GM12878 (cell line): Measurements from ENCODE around the gene NSUN5. TPM values are rescaled to one million over a fixed set of nuclear protein-coding genes. Genes with fewer than 3 reads are reported as not detected.

Experiments
- ATF2 ChIP-seq: IDR thresholded peaks from 2 replicates; pipeline ENCODE4 v1.6.1; 2012; ENCODE audit warnings: low read length, inconsistent platforms
- CBFB ChIP-seq: IDR thresholded peaks from 2 replicates; pipeline ENCODE4 v1.6.1; 2016; ENCODE audit warnings: antibody characterized with exemption, low read depth
- CEBPB ChIP-seq, 2 experiments: fragments of 150-350 bp in 1 of 2; IDR thresholded peaks; 2 replicates each; pipeline ENCODE4 v1.6.1; 2012 to 2014; ENCODE audit warnings: low read depth in 2 of 2, low read length in 2 of 2, borderline replicate concordance in 1 of 2, inconsistent platforms in 1 of 2
- CHD1 ChIP-seq: IDR thresholded peaks from 2 replicates; pipeline ENCODE4 v1.6.1; 2012; ENCODE audit warnings: low read depth, low read length, improper control_type of control experiment
- CREB1 ChIP-seq: IDR thresholded peaks from 2 replicates; pipeline ENCODE4 v1.6.1; 2012; ENCODE audit warnings: low read depth, mild to moderate bottlenecking, inconsistent platforms
- EP300 ChIP-seq, 2 experiments: fragments of 150-350 bp in 1 of 2; IDR thresholded peaks; 2 replicates each; pipeline ENCODE4 v1.6.1; 2011 to 2012; ENCODE audit warnings: low read depth in 2 of 2, low read length in 2 of 2, borderline replicate concordance in 1 of 2, improper control_type of control experiment in 1 of 2, inconsistent platforms in 1 of 2; ENCODE audit not compliant: control insufficient read depth in 1 of 2
- GATAD2B ChIP-seq: fragments of 450-650 bp; conservative IDR thresholded peaks from 2 replicates; pipeline ENCODE4 v1.6.1; 2017; ENCODE audit warnings: low read depth, mild to moderate bottlenecking, moderate library complexity
- HDGF ChIP-seq: fragments of 450-650 bp; IDR thresholded peaks from 2 replicates; pipeline ENCODE4 v1.6.1; 2016; ENCODE audit warnings: antibody characterized with exemption
- IKZF1 ChIP-seq: fragments of 450-650 bp; conservative IDR thresholded peaks from 2 replicates; pipeline ENCODE4 v1.6.1; 2017; ENCODE audit warnings: antibody characterized with exemption, mild to moderate bottlenecking
- KDM1A ChIP-seq: fragments of 200-600 bp; sonication (generic); IDR thresholded peaks from 2 replicates; pipeline ENCODE4 v1.6.1; 2016; ENCODE audit warnings: borderline replicate concordance
- MLLT1 ChIP-seq: fragments of 450-650 bp; IDR thresholded peaks from 2 replicates; pipeline ENCODE4 v1.6.1; 2016; ENCODE audit warnings: mild to moderate bottlenecking
- PAX5 ChIP-seq: IDR thresholded peaks from 2 replicates; pipeline ENCODE4 v1.6.1; 2011; ENCODE audit warnings: low read depth, low read length, borderline replicate concordance
- RAD21 ChIP-seq: IDR thresholded peaks from 2 replicates; pipeline ENCODE4 v1.6.1; 2011; ENCODE audit warnings: mild to moderate bottlenecking, low read depth, low read length, moderate library complexity; ENCODE audit not compliant: insufficient read depth
- RFX5 ChIP-seq: IDR thresholded peaks from 2 replicates; pipeline ENCODE4 v1.6.1; 2011; ENCODE audit warnings: low read depth, low read length, improper control_type of control experiment
- SIN3A ChIP-seq: IDR thresholded peaks from 2 replicates; pipeline ENCODE4 v1.6.1; 2012; ENCODE audit warnings: low read depth, low read length, improper control_type of control experiment
- SMC3 ChIP-seq: IDR thresholded peaks from 2 replicates; pipeline ENCODE4 v1.6.1; 2011; ENCODE audit warnings: low read length, improper control_type of control experiment, borderline replicate concordance
- STAT3 ChIP-seq: IDR thresholded peaks from 2 replicates; pipeline ENCODE4 v1.6.1; 2011; ENCODE audit warnings: low read depth, low read length, improper control_type of control experiment
- TARDBP ChIP-seq: IDR thresholded peaks from 2 replicates; pipeline ENCODE4 v1.6.1; 2016; ENCODE audit warnings: borderline replicate concordance
- YBX1 ChIP-seq: fragments of 450-650 bp; IDR thresholded peaks from 2 replicates; pipeline ENCODE4 v1.6.1; 2016; ENCODE audit warnings: antibody characterized with exemption
- ZBTB4 ChIP-seq: fragments of 450-650 bp; formaldehyde crosslinking; IDR thresholded peaks from 2 replicates; pipeline ENCODE4 v1.4.0; 2022; ENCODE audit warnings: mild to moderate bottlenecking, moderate library complexity
- ZNF207 ChIP-seq: fragments of 450-650 bp; IDR thresholded peaks from 2 replicates; pipeline ENCODE4 v1.6.1; 2014; ENCODE audit warnings: antibody characterized with exemption, mild to moderate bottlenecking, borderline replicate concordance
- ZNF687 ChIP-seq: fragments of 450-650 bp; IDR thresholded peaks from 2 replicates; pipeline ENCODE4 v1.6.1; 2017; ENCODE audit warnings: mild to moderate bottlenecking, moderate library complexity
- polyA plus RNA-seq, 11 experiments: library from polyadenylated mRNA; depleted of rRNA in 4 of 11; unstranded in 6 of 11; stranded (reverse) in 5 of 11; fragments of >200 nt; fragmentation: Nextera tagmentation in 4 of 11; fragmentation: Illumina TruSeq in 1 of 11; extraction: Ambion mirVana in 4 of 11; extraction: Trizol in 1 of 11; gene quantifications; 1 replicate in 1 of 11; 2 replicates in 10 of 11; pipeline versions ENCODE4 v1.2.1 to v1.2.3, GENCODE V29; 2011 to 2016; ENCODE audit warnings: inconsistent platforms in 2 of 11, missing spikeins in 2 of 11, low read depth in 1 of 11
- total RNA-seq, 4 experiments: library from RNA; depleted of rRNA in 3 of 4; stranded (reverse); fragments of >200 nt in 3 of 4; fragmentation: Illumina TruSeq in 1 of 4; extraction: Trizol in 1 of 4; gene quantifications; 2 replicates each; pipeline versions ENCODE4 v1.2.1 to v1.2.3, GENCODE V29; 2013 to 2021

NSUN5 gene
- total and polyA plus RNA-seq, 10 of the 15 experiments (the other 5 are each of a cell fraction or from before 2014, with no cell fraction given) = 2.0 to 63.4 (median 38.2) TPM

- TF ChIP-seq ZNF687 (peak; percentile 98), MLLT1 (no peak), RAD21 (0 out of 2 replicates have a peak, but pooled peaks have one; percentile 4), HDGF (no peak), IKZF1 (peak; percentile 65), ZNF207 (no peak), CREB1 (peak; percentile 70; the same call in 1 of the 2 replicates), RFX5 (no peak), CHD1 (no peak), SIN3A (peak; percentile 70), EP300 (IDR thresholded peaks at IDR 0.05; ENCODE audit: borderline replicate concordance in 1 of 2, control insufficient read depth in 1 of 2, low read depth in 2 of 2, low read length in 2 of 2) (no peak), STAT3 (no peak), KDM1A (no peak), SMC3 (no peak), YBX1 (no peak), ATF2 (no peak), GATAD2B (no peak; the same call in 1 of the 2 replicates), TARDBP (no peak), CBFB (peak; percentile 67; the same call in 1 of the 2 replicates), ZBTB4 (CRISPR knock-in tag) (no peak), PAX5 (peak; percentile 35; the same call in 1 of the 2 replicates), CEBPB (IDR thresholded peaks at IDR 0.05; ENCODE audit: borderline replicate concordance in 1 of 2, low read depth in 2 of 2, low read length in 2 of 2) (no peak)
These were observed at the start of gene NSUN5 (continued) for GRCh38 chr7:73308665-73309214.
